Measurements from ENCODE around the gene CD300A.

Gene CD300A

DNA sequence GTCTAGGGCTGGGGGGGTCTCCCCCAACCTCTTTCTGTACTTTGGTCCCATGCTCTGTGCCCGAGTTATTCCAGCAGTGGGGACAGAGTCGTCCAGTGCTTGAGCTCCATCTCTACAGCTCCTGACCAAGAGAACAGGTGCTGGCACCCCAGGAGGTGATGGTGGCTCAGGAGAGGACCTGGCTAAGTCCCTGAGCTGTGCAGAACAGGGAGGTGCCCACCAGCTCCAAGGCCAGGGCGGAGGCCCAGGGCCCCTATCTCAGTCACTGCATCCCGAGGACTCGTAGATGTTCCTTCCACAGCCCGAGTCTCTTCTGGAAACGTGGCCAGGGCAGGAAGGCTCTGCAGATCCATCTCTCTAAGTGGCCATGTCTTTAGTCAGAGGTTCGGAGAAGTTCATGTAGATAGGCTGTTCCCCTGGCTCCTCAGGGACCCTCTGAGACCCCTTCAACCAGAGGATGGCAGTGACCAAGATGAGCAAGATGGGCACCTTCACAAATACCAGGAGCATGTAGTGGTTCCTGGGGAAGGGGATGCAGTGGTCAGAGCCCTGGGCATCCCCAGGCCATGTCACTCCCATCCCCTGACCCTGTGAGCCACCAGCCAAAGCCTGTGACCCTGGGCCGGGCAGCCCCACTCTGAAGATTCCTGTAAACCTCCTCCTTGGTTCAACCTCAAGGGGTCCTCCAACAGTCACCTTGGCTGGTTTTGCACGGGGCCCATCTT, 56.1 kb downstream of the CD300A start:
- no peak for DNase-seq

DNA sequence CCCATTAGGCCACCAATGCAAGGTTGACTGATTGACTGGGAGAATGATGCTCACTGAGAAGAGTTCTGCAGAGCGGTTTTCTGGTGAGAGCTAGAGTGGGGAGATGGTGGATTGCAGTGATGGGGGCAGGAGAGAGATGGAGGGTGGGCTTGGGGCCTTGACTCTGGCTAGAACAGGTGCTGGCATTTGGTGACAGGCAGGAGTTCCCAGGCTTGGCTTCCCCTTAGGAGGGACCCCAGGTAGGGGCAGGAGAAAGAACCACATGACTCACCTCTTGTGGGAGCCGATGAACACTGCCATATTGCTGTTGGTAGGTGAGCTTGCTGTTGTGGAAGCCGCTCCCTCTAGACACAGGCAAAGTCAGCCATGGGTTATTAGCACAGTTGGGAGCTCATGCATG, 56.9 kb downstream of the CD300A start:
- no peak for DNase-seq

DNA sequence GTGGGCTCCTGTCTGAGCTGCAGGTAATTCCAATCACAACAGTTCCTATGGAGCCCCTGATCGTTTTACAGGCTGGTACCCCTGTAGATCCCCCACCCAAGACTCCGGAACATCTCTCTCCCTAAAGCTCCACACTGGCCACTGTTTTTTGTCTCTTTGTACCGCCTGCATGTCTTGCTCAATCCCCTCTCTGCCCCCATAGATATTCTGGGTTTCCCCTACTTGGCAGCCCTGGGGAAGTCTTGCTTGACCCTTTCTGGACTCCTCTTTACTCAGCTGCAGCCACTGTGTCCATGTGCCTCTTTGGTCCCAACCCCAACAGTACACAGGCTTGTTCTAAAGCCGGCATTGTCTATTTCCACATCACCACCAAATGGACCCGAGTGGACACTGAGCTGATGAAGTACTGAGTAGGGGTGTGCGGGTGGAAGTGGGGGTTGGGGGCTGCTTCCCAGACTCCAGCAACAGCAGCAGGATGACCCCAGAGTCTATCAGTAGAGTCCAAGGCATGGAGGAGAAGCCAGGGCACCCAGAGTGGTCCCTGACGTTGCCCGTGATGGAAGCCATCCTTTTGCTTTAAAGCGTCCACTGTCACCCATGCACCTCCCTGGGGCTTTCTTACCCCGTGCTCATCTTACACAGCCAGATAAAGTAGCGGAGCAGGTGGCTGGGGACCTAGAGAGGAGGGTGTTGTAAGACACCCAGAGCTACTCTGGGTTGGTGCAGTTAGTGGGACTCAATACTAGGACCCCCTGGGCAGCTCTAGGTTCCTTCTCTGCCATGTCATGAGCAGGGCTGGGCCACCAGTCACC, 58.4 kb downstream of the CD300A start:
- DNase-seq: no peak

DNA sequence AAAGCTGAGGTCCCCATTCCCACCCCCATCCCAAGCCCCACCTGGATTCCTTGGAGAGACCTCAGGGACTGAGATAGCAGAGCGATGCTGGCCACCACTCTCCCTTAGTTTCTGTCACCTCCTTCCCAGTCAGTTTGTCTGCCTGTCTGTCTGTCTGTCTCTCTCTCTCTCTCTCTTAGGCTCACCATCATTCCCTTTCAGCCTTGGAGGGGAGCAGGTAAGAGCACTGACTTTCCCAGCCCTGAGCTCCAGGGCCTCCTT, 59.0 kb downstream of the CD300A start:
- no peak for DNase-seq

DNA sequence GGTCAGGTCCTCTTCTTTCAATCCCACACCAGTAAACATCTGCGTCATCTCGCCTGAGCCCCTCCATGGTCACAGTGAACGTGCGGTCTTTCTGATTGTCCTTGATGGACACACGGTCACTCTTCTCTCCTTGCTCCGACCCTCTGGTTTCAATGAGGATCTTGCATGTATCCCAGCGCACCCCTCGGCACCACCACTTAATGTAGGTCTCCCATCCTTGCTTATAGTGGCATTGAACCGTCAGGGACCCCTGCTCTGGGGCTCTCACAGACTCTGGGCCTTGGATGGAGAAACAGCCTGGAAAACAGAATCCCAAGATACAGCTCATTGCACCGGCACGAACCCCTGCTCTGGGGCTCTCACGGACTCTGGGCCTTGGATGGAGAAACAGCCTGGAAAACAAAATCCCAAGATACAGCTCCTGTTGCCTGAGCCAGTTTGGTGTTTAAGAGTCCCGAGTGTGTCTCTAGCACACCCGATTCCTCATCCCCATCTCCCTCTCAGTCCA, 59.4 kb downstream of the CD300A start:
- DNase-seq: no peak

DNA sequence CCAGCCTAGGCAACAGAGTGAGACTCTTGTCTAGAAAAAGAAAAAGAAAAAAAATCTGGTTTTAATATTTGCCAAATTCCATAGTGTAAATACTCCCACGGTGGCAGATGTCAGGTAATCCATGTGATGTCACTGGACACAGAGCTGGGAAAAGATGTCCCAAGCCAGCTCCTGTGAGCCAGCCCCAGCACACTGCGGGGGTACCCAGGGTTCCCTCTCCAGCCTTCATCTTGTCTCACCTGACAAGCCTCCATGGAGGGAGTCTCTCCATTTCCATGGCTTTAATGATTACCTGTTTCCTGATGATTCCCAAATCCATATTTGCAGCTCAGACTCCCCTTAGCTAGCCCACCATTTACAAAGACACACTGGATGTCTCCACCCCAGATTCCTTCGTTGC, 60.2 kb downstream of the CD300A start:
- no peak for DNase-seq

DNA sequence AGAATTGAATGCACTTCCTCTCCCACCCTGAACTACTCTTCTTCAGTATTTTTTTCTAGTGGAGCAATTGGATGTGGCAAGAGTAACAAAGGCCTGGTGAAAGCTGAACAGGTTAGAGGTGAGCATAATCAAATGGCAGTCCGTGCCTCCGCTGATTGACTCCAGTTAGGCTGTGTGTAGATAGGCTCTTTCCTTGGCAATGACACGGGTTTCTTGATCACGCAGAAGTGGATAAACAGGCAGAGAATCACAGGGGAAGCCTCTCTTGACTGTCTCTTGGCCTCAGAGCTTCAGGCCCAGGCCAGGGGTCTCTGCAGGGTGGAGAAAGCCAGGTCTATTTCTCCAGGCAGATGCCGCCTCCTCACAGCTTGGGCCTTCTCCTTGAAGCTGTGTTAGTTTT, 60.6 kb downstream of the CD300A start:
- no peak for DNase-seq

DNA sequence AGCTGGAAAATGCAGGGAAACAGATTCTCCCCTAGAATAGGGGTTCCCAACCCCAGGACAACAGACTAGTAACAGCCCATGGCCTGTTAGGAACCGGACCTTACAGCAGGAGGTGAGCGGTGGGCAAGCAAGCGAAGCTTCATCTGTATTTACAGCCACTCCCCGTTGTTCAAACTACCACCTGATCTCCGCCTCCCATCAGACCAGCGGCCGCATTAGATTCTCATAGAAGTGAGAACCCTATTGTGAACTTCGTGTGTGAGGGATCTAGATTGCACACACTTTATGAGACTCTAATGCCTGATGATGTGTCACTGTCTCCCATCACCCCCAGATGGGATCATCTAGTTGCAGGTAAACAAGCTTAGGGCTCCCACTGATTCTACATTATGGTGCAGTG, 61.3 kb downstream of the CD300A start:
- DNase-seq: no peak

DNA sequence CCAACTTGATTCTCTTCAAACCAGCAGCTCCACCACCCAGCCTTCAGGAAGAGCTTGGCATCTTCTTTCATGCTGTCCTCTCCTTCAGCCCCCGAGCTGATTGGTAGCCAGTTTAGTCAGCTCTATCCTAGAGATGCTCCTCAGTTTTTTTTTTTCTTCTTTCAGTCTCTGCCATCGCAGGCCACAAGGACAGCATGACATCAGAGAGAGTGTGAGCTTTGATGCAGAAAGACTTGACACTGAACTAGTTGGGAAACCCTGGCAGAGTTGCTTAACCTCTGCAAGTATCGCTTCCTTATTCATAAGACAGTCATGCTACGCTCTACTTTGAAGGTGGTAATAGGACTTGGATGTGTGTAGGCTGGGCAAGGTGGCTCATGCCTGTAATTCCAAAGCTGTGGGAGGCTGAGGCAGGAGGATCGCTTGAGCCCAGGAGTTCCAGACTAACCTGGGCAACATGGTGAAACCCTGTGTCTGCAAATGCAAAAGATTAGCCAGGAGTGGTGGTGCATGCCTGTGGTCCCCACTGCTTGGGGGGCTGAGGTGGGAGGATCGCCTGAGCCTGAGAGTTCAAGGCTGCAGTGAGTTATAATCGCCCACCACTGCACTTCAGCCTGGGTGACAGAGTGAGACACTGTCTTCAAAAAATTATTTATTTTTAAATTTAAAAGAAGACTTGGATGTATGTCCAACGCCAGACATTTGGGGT, 62.2 kb downstream of the CD300A start:
- no peak for DNase-seq

DNA sequence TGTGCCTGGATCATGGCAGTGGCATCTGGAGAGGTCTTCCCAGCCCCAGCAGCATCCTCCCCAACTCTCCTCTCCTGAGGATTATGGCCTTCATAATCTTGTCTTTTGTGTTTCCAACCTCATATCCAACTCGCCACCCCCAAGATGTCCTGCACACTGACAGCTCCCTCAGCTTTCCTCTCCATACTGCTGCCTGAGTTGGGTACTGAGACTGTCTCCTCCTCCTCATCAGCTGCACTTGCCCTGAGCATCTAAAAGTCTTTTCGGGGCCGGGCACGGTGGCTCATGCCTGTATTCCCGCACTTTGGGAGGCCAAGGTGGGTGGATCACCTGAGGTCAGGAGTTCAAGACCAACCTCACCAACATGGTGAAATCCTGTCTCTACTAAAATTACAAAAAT, 62.8 kb downstream of the CD300A start:
- DNase-seq: no peak

DNA sequence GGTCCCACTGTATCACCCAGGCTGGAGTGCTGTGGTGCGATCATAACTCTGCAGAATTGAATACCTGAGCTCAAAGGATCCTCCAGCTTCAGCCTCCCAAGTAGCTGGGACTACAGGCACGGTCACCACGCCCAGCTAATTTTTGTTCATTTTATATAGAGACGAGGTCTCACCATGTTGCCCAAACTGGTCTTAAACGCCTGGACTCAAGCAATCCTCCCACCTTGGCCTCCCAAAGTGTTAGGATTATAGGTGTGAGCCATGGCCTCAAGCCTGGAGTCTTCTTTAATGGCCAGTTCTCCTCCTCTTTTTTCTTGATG, 64.4 kb downstream of the CD300A start:
- no peak for DNase-seq

DNA sequence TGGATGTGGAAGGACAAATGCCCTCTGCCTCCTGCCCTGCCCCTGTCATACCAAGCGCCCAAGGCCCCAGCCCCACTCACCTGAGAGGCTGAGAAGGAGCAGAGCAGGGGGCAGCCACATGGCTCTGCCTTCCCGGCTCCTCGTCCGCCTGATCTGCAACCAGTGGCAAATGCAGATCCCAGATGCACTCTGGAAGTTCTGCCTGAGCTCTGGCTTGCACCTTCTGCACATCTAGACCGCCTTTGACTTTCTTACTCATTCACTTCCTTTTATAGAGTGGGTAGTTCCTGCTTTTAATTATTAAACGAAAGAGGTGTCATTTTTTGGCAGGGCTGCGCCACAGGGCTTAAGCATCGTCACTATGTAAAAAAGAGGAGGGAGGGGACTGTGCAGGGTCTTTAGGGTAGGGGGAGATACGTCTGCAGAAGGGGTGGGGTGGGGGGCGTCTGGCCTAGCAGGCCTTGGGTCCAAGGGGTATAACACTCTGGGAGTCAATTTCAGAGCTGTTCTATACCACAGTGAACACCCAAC, 64.9 kb downstream of the CD300A start, which contains the start of gene CD300LB:
Gene CD300LB (minus strand): TSS at position 245 of the 531 bp plus-strand sequence. CDS start 125 bp downstream, at position 120.
- no peak for DNase-seq

DNA sequence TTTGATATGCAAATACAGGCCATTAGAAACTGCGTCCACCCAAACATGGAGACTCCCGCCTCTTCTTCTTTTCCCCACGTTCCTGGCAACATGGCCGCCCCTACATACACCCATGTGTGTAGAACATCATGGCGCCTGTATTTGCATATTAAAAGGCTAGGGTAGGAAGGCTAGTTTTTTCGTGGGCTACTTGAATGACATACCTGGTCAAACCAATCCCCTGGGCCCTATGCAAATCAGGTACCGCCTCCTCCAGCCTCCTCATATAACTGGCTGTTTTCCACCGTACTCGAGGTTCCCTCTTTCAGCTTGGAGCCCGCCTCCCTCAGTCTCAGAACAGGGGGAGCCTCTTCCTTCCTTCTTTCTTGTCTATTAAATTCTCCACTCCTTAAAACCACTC, 65.7 kb downstream of the CD300A start:
- DNase-seq: no peak
